PFSK-1 (cell line): ENCODE data around the gene WDR86.
A peak's percentile ranks its signal among the peaks of the same experiment; 100 is the strongest.

Source experiments
- FOXP2 ChIP-seq: optimal IDR thresholded peaks from 2 replicates; pipeline ENCODE3; 2011; ENCODE audit warnings: borderline replicate concordance, control low read depth, inconsistent platforms; ENCODE audit not compliant: insufficient read depth; ENCODE audit errors: extremely low read length, extremely low read depth
- POLR2AphosphoS5 ChIP-seq: IDR thresholded peaks from 2 replicates; pipeline ENCODE4 v1.6.1; 2012; ENCODE audit warnings: low read depth, mild to moderate bottlenecking, control low read depth, low read length, moderate library complexity
- SIN3A ChIP-seq: IDR thresholded peaks from 2 replicates; pipeline ENCODE4 v1.6.1; 2012; ENCODE audit warnings: mild to moderate bottlenecking, low read length, moderate library complexity, borderline replicate concordance; ENCODE audit not compliant: insufficient read depth
- TAF1 ChIP-seq: IDR thresholded peaks from 2 replicates; pipeline ENCODE4 v1.6.1; 2012; ENCODE audit warnings: low read length, control low read depth, borderline replicate concordance; ENCODE audit not compliant: insufficient read depth
- TF ChIP-seq, protein P1 (sequence below), 2 experiments: IDR thresholded peaks; 2 replicates each; pipeline versions ENCODE4 v1.6.1 to v1.8.0; 2011 to 2012; ENCODE audit warnings: low read depth in 2 of 2, low read length in 2 of 2, control low read depth in 1 of 2, inconsistent platforms in 1 of 2, mild to moderate bottlenecking in 1 of 2, moderate library complexity in 1 of 2; ENCODE audit not compliant: insufficient read depth in 1 of 2

Gene WDR86

DNA sequence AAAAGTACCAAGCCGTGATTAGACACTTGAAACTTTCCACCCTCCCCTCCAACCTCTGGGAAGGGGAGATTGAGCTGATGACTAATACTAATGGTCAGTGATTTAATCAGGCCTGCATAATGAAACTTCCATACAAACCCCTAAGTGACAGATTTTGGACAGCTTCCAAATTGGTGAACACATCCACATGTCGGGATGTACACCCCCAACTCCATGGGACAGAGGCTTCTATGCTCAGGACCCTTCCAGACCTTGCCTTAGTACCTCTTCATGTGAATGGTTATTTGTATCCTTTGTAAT lies 63.4 kb downstream of the WDR86 start:
- TF ChIP-seq TAF1 (no peak), FOXP2 (no peak)
- TF ChIP-seq, protein P1, sequence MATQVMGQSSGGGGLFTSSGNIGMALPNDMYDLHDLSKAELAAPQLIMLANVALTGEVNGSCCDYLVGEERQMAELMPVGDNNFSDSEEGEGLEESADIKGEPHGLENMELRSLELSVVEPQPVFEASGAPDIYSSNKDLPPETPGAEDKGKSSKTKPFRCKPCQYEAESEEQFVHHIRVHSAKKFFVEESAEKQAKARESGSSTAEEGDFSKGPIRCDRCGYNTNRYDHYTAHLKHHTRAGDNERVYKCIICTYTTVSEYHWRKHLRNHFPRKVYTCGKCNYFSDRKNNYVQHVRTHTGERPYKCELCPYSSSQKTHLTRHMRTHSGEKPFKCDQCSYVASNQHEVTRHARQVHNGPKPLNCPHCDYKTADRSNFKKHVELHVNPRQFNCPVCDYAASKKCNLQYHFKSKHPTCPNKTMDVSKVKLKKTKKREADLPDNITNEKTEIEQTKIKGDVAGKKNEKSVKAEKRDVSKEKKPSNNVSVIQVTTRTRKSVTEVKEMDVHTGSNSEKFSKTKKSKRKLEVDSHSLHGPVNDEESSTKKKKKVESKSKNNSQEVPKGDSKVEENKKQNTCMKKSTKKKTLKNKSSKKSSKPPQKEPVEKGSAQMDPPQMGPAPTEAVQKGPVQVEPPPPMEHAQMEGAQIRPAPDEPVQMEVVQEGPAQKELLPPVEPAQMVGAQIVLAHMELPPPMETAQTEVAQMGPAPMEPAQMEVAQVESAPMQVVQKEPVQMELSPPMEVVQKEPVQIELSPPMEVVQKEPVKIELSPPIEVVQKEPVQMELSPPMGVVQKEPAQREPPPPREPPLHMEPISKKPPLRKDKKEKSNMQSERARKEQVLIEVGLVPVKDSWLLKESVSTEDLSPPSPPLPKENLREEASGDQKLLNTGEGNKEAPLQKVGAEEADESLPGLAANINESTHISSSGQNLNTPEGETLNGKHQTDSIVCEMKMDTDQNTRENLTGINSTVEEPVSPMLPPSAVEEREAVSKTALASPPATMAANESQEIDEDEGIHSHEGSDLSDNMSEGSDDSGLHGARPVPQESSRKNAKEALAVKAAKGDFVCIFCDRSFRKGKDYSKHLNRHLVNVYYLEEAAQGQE (IDR thresholded peaks at IDR 0.05; ENCODE audit: insufficient read depth in 1 of 2, low read depth in 2 of 2, low read length in 2 of 2) = no peak

DNA sequence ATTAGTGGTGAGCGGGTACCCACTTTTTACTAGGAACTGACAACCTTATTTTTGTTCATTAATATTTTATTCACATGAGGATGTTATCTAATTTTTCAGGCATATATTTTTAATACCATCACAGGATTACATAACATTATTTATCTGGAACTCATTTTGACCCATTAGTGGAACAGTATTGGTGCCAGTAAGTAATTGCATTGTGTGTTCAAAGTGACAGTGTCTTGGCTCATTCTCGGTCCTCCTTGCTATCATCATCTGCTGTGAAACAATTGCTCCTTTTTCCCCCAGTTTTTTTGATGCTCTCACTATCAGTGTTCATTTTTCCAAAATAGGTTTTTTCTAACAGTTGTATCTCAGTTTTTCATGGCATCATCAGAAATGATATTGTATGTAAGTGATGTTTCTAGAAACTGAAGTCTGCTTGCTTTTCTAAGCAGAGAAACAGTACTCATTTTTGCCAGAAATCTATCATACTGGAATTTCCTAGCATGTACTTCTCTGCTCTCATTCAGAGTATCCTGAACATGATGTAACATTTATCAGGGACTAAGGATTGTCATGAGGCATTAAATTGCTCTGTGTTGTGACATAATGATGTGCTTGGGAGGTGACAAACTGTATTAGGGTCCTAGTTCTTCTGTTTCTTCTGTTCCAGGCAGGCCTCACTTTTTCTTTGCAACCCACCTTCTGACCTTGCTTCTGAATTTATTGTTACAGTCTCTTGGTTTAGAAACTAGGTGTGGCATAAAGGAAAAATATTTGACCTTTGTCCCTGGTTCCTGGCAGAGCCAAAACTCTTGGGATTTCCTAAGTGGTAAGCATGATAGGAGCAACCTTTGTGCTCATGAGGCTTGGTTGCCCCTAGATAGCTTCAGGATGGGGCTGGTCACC lies 64.0 kb downstream of the WDR86 start:
- TF ChIP-seq POLR2AphosphoS5 (no peak), SIN3A (no peak), FOXP2 (no peak), TAF1 (no peak)
- TF ChIP-seq, protein P1 (IDR thresholded peaks at IDR 0.05; ENCODE audit: insufficient read depth in 1 of 2, low read depth in 2 of 2, low read length in 2 of 2) = no peak

DNA sequence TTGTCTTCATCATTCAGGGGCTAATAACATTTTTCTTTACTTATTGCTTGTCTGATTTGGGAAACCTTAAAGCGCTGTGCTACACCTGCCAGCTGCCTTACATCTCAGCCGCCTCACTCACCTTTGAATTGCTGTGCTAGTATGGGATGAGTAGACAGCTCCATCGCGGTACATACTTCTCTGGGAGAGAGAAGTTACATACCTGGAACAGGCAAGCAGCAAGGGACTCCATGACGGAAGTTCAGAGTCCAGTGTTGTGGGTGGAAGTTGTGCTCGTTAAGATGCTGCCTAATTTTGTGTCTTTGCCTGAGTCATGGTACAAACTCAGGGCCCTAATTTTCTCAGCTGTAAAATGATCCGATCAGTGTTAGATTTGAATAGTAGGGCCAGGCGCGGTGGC lies 66.3 kb downstream of the WDR86 start:
- TF ChIP-seq FOXP2 = no peak
- TF ChIP-seq SIN3A = no peak
- TF ChIP-seq, protein P1 (IDR thresholded peaks at IDR 0.05; ENCODE audit: insufficient read depth in 1 of 2, low read depth in 2 of 2, low read length in 2 of 2) = no peak
- no peak for TF ChIP-seq POLR2AphosphoS5
- TF ChIP-seq TAF1 = no peak

DNA sequence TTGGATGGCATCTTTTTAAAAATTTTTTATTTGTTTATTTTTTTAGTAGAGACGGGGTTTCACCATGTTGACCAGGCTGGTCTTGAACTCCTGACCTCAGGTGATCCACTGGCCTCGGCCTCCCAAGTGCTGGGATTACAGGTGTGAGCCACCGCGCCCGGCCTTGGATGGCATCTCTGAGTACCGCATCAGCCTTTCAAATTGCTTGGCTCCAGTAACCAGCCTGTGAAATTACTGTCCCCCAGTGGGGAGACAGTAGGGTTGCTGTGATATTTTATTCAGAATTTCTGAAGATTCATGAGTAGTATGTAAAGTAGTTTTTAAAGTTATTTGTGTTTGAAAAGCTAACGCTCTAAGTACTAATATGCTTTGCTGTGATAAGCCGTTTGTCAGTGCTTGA lies 67.0 kb downstream of the WDR86 start:
- TF ChIP-seq POLR2AphosphoS5 = no peak
- TF ChIP-seq TAF1 = no peak
- no peak for TF ChIP-seq FOXP2
- TF ChIP-seq, protein P1 (IDR thresholded peaks at IDR 0.05; ENCODE audit: insufficient read depth in 1 of 2, low read depth in 2 of 2, low read length in 2 of 2) = no peak
- no peak for TF ChIP-seq SIN3A

DNA sequence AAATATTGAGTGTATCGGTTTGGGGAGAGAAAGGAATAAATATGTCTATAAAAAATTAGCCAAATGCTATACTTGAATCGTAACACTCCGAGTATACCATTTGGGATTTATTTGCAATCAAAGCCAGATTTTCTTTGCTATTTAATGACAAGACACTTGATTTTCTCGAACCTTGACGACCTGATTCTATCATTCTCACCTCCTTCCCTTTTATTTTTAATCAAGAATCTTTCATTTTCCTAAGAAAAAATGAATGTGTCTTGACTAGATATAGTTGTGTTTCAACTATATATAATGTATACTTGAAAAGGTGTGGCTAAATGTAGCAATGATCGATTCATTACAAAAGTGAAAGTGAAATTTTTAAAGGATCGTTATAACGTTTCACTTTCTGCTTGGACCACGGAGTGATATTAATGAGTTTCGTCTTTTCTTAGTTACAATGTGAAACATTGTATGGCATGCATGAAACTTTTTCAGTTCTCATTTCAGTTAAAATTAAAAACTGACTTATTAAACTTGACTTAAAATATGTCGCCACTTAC lies 67.7 kb downstream of the WDR86 start:
- TF ChIP-seq FOXP2 (no peak), TAF1 (0 out of 2 replicates have a peak, but pooled peaks have one; percentile 23)
